SK-N-SH (cell line): ENCODE results near the gene GPR39.

Experiments used
- CHD2 ChIP-seq: fragments of 150-350 bp; IDR thresholded peaks from 2 replicates; pipeline ENCODE4 v1.6.1; 2018; ENCODE audit warnings: low read length; ENCODE audit not compliant: partially characterized antibody
- CTCF ChIP-seq: fragments of 200-600 bp; sonication (generic); IDR thresholded peaks from 2 replicates; pipeline ENCODE4 v1.6.1; 2017; ENCODE audit warnings: antibody characterized with exemption, mild to moderate bottlenecking, moderate library complexity
- ELF1 ChIP-seq: IDR thresholded peaks from 2 replicates; pipeline ENCODE4 v1.4.0; 2012
- EZH2phosphoT487 ChIP-seq: fragments of 200-600 bp; sonication (generic); IDR thresholded peaks from 2 replicates; pipeline ENCODE4 v1.6.1; 2017; ENCODE audit warnings: low read depth, mixed run types, mild to moderate bottlenecking, antibody characterized with exemption, moderate library complexity, borderline replicate concordance
- FOXJ3 ChIP-seq: sonication (generic); formaldehyde crosslinking; IDR thresholded peaks from 2 replicates; pipeline ENCODE4 v1.5.1; 2020; ENCODE audit warnings: mild to moderate bottlenecking, missing genetic modification reagents
- FOXM1 ChIP-seq: IDR thresholded peaks from 2 replicates; pipeline ENCODE4 v1.4.0; 2012; ENCODE audit warnings: low read depth, mild to moderate bottlenecking
- PBX3 ChIP-seq: IDR thresholded peaks from 2 replicates; pipeline ENCODE4; 2012
- POLR2AphosphoS5 ChIP-seq: IDR thresholded peaks from 2 replicates; pipeline ENCODE4 v1.6.1; 2012; ENCODE audit warnings: low read depth, low read length
- RAD21 ChIP-seq: IDR thresholded peaks from 2 replicates; pipeline ENCODE4 v1.6.1; 2012; ENCODE audit warnings: mild to moderate bottlenecking, low read length
- REST ChIP-seq: IDR thresholded peaks from 2 replicates; pipeline ENCODE4 v1.6.1; 2012; ENCODE audit warnings: mild to moderate bottlenecking, low read depth, low read length, moderate library complexity
- SIN3A ChIP-seq: IDR thresholded peaks from 2 replicates; pipeline ENCODE4 v1.6.1; 2012; ENCODE audit warnings: low read depth, mild to moderate bottlenecking, low read length, moderate library complexity, borderline replicate concordance
- SMC3 ChIP-seq: IDR thresholded peaks from 2 replicates; pipeline ENCODE4 v1.6.1; 2012; ENCODE audit warnings: low read depth, low read length, improper control_type of control experiment
- YY1 ChIP-seq: IDR thresholded peaks from 2 replicates; pipeline ENCODE4 v1.4.0; 2012; ENCODE audit warnings: low read depth, mild to moderate bottlenecking

GRCh38 chr2:132429351-132429750 lies 12.7 kb downstream of the GPR39 start:
- TF ChIP-seq CTCF (no peak), RAD21 (no peak), SIN3A (no peak), EZH2phosphoT487 (no peak), REST (no peak), YY1 (no peak), POLR2AphosphoS5 (no peak), ELF1 (no peak), FOXJ3 (CRISPR knock-in tag) (no peak), PBX3 (no peak), SMC3 (no peak), FOXM1 (no peak), CHD2 (no peak)
